Measurements from ENCODE around the gene GSKIP.

GRCh38 chr14:96351986-96352385 is 11.3 kb upstream of the GSKIP start:
- no peak for TF ChIP-seq ELF4 (IDR thresholded peaks at IDR 0.05)
- no peak for TF ChIP-seq BHLHE40 (IDR thresholded peaks at IDR 0.05; ENCODE audit: borderline replicate concordance)
- TF ChIP-seq HDGF (IDR thresholded peaks at IDR 0.05; ENCODE audit: borderline replicate concordance), result no peak
- no peak for TF ChIP-seq CTBP1 (IDR thresholded peaks at IDR 0.05; ENCODE audit: borderline replicate concordance)
- no peak for TF ChIP-seq FOXM1 (IDR thresholded peaks at IDR 0.05; ENCODE audit: borderline replicate concordance)
- no peak for TF ChIP-seq LEF1 (IDR thresholded peaks at IDR 0.05; ENCODE audit: borderline replicate concordance)
- TF ChIP-seq L3MBTL2 (conservative IDR thresholded peaks at IDR 0.05), result no peak
- TF ChIP-seq ZNF384 (IDR thresholded peaks at IDR 0.05), result no peak
- TF ChIP-seq SP1 (IDR thresholded peaks at IDR 0.05), result no peak
- TF ChIP-seq TARDBP (IDR thresholded peaks at IDR 0.05), result no peak
- no peak for TF ChIP-seq NFRKB (IDR thresholded peaks at IDR 0.05)
- no peak for TF ChIP-seq SUZ12 (IDR thresholded peaks at IDR 0.05)
